ENCODE results near the gene C2orf78.
"Not testable (repeated sequence)": the region's sequence is repeated elsewhere in the genome, so short reads cannot be mapped to it uniquely, and the experiment has no call there.

The C2orf78 gene

GRCh38 chr2:73779467-73780236, 4.3 kb upstream of the C2orf78 start, which contains the start of gene DUSP11:
Gene DUSP11, minus strand, starts transcription at chr2:73780103. Its CDS starts 129 bp downstream, at chr2:73779974.
- DNase-seq: peak; percentile 52 to 98 (median 89)

- DNase-seq: no peak
Measured at GRCh38 chr2:73780237-73780582, 3.8 kb upstream of the C2orf78 start.

DNA sequence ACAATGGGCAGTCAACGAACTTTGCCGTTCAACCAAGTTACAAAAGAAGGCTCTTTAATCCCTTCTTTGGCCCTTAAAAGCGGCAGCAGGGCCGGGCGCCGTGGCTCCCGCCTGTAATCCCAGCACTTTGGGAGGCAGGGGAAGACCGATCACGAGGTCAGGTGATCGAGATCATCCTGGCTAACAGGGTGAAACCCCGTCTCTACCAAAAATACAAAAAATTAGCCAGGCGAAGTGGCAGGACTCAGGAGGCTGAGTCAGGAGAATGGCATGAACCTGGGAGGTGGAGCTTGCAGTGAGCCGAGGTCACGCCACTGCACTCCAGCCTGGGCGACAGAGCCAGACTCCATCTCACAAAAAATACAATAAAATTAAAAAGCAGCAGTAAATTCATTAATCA, 581 bp upstream of the C2orf78 start:
- not testable (repeated sequence) for DNase-seq

- DNase-seq: no peak
Measured at GRCh38 chr2:73811878-73812277, 27.9 kb downstream of the C2orf78 start.

DNA sequence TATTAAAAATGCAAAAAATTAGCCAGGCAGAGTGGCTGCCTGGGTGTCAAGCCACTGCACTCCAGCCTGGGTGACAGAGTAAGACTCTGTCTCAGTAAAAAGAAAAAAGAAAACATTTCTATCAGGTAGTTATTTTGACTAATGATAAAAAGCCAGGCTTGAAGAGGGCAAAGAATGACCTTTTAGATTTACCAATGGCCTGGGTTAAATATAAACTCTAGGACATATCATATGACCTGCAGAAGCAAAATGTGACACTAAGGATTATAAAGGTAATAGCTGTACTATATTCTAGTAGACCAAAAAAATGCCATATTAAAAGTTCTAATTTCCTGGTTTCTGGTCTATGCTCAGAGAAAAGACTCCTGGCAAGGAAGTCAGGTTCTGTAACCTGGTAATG, 28.7 kb downstream of the C2orf78 start:
- DNase-seq: no peak

DNA sequence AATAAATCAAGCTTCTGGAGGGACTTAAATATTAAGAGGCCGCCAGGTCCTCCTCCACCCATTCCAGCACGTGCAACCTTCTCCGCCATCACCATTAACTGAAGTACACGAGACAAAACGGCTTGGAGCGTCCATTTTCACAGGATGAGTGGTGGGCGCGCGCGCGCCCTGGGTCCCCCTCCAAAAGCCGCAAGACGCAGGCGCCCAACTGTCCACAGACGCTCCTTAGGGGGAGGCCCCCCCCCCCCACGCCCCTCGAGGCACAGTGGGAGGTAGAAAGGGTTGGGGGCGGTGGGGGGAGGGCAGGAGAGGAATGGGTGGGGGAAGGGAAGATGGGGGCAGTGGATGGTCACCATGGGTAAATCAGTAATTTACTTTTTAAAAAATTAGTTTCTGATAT, 34.3 kb downstream of the C2orf78 start:
- no peak for DNase-seq

DNA sequence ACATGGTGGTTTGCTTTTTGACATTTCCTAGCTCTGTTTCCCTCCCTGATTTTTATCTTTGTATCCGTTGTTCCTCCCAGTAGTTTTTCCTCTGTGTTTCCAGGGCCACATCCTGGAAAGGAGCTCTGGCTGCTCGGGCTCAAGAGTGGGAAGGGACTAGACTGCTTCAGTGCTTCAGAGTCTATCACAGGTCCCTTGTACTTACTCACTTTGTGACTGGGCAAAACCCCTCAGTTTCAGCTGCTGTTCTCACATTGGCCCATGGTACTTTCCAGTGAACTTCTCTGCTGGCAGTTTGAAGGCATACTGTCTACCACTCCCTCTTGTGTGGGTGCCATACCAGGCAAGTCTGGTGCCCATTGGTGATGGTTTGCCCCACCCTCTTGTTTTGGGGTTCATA, 37.2 kb downstream of the C2orf78 start:
- no peak for DNase-seq

DNA sequence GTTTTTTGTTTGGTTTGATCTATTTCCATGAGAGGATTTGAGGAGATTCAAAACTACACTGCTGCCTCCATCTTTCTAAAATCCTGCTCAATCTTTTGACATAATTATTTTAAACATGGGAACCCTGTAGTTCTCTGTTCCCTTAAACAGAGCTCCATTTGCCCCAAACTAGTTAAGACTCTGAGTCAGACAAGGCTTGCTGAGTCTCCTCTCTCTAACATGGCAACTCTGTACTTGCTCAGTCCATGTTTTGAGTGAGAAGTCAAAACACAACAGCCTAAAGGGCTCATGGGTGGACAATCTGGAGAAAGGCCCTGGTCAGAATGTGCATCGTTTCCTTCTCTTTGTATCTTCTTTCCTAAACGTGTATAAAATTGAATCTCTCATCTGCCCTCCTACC, 37.7 kb downstream of the C2orf78 start:
- DNase-seq: no peak

DNA sequence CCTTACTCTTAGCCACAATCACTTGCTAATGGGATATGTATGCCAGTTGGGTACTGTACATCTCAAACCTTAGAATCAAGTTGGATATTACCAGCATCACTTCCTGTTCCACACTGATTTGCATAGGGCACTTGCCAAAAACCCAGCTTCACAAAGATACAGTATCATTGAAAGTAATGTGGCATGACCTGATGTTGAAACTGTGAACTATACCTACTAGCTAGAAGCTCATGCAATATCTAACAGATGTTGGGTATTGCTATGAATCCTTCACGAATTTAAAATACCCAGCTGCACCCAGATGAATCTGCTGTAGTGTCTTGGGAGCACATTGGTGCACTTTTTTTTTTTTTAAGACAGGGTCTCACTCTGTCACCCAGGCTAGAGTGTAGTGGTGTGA, 38.3 kb downstream of the C2orf78 start:
- no peak for DNase-seq

- no peak for DNase-seq
Measured at GRCh38 chr2:73822991-73823390, 39.0 kb downstream of the C2orf78 start.

GRCh38 chr2:73823416-73823815, 39.4 kb downstream of the C2orf78 start:
- DNase-seq: no peak

GRCh38 chr2:73823916-73824523, 40.0 kb downstream of the C2orf78 start:
- peak in 10 of 51 donors; percentile 4 to 63 (median 15) for DNase-seq

GRCh38 chr2:73825408-73825807, 41.4 kb downstream of the C2orf78 start:
- DNase-seq: no peak

DNA sequence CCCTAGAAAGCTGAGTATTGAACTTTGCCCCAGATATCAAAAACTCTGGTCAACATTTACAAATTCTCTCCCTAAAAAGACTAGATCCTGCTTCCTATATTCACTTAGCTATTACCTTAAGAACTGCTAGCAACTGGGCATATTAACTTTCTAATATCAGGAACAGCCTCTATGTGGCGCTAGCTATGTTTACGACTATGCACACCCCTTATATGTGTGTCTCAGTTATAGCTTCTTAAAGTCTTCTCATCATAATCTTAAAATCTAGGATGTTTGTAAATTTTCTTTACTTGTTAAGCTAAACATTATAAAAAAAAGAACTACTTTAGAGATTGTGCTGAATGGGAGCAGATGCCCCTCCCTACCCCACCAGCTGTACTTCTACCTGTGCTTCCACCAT, 43.0 kb downstream of the C2orf78 start:
- no peak for DNase-seq

GRCh38 chr2:73827660-73828388, 43.8 kb downstream of the C2orf78 start:
- no peak for DNase-seq

DNA sequence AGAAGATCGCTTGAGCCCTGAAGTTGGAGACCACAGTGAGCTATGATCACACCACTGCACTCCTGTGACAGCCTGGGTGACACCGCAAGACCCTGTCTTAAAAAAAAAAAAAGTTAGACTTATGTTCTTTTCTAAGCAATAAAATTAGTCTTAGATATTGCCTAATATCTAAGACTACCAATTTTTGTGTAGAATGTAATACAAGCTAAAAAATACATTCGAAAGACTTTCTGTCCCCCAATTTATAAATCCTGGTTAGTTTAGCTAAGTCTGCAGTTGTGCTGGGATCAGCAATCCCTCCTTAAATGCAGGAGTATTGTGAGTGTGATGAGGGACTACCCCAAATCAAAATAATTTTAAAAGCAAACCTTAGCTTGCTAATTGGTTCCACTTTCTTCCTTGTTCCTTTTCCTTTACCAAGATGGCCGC, 44.4 kb downstream of the C2orf78 start:
- DNase-seq: no peak

GRCh38 chr2:73828818-73829570, 45.0 kb downstream of the C2orf78 start, which contains the start of gene STAMBP:
Gene STAMBP, plus strand, starts transcription at chr2:73828961. Its CDS starts 1,896 bp downstream, at chr2:73830857.
- DNase-seq: peak; percentile 52 to 98 (median 91)

GRCh38 chr2:73830871-73831401, 47.0 kb downstream of the C2orf78 start:
- DNase-seq: peak in 2 of 51 donors; percentile 15 to 27

DNA sequence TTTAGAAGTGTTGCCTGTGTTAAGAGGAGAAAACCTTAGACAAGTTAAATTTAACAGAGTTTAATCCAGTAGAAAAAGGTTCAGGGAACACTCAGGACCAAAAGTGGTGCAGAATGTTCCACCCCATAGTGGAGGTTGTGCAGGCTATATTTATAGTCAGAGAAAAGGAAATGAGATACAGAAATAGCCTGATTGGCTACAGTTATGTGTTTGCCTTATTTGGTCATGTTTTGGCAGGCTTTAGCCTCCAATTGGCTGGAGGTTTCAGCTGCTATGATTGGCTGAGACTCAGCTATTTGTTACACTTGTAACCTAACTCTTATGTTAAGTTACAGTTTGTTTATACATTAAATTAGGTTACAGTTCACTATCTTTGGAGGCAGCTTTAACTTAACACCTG, 48.9 kb downstream of the C2orf78 start:
- DNase-seq: no peak

DNA sequence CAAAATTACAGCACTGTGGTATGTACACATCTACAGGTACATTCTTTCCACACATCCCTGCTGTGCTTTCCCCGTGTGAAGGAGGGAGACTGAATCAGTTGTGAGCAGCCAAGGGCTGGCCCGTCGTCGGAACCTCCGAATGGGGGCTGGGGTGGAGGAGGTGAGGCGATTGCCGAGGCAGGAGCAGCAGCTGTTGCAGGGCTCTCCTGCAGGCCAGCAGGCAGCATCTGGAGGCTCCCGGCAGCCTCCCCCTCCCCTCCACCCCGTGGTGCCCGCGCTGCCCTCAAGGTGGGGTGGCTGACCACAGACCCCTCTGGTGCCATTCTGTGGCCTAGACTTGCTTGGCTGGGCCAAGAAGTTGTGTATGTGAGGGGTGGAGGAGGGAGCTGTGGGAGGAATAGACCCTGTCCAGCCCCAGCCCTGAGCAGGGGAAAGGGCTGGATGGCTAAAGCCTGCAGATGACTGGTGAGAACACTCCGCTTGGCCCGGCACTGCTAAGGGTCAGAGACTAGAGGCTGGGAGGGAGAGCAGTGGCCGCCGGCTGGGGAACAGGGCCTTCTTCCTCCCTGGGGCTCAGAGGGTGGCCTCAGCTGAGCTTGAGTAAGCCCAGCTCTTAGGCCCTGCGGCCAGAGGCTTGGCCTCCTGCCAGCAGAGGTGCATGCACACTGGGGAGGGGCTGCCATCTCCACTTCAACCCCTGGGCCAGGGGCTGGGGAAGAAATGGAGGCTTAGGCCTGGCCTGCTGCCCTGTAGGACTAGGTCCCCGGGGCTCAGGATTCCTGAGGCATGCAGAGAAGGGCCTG, 52.4 kb downstream of the C2orf78 start:
- DNase-seq: no peak
